ENCODE data around the gene GVQW3. TPM values are rescaled to one million over a fixed set of nuclear protein-coding genes. Genes with fewer than 3 reads are reported as not detected.
A peak's percentile ranks its signal among the peaks of the same experiment; 100 is the strongest.

Gene GVQW3
- polyA plus RNA-seq, 1 donor (not counting 4 experiments of a cell fraction or from before 2014, with no cell fraction given): 0.80 TPM

DNA sequence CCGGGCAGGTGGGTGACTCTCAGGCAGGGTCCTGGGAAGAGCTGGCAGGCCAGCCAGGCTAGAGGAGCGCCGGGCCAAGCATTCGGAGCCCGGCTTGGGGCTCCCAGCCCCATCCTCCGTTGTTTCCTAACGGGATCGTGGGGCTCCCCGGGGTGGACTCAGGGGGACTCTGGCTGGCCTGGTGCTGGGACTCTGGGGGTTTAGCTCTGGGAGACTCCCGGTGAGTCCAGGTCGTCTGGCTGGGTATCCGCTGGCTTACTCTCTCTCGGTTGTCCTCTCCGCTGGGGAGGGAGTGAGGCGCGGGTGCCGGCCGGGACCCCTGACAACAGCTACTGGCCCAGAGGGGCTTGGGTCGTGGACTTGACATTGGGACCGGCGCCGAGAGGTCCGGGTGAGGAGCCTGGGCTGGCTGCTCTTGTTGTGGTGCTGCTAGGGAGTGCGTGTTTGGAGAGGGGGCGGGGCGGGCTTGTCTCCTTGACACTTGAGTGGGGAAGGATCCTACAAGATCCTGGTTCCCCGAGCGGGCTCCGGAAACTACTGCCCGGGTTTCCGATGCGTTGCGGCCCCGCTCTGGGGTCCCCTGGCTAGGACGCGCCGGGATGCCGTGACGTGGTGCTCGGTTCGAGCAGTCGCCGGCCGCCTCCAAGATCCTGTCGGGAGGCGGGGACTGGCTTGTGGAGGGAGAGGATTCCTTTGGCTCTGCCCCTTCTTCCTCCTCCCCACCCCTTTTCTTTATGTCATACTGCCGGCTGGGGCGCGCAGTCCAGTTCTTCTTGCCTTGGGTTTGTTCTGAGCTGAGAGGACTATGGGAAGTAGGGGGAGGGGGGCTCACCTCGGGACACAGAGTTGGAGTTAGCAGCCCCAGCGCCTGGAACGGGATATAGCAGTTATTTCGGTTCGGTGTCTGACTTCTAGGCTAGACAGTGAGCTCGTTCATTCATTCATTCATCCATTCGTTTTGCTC is 64.3 kb downstream of the GVQW3 start:
- H3K4me2 ChIP-seq (ENCODE audit: control insufficient read depth, extremely low read depth, insufficient read depth, low read depth, low read length): peak overlapping the region; percentile 66
- TF ChIP-seq, protein P1, sequence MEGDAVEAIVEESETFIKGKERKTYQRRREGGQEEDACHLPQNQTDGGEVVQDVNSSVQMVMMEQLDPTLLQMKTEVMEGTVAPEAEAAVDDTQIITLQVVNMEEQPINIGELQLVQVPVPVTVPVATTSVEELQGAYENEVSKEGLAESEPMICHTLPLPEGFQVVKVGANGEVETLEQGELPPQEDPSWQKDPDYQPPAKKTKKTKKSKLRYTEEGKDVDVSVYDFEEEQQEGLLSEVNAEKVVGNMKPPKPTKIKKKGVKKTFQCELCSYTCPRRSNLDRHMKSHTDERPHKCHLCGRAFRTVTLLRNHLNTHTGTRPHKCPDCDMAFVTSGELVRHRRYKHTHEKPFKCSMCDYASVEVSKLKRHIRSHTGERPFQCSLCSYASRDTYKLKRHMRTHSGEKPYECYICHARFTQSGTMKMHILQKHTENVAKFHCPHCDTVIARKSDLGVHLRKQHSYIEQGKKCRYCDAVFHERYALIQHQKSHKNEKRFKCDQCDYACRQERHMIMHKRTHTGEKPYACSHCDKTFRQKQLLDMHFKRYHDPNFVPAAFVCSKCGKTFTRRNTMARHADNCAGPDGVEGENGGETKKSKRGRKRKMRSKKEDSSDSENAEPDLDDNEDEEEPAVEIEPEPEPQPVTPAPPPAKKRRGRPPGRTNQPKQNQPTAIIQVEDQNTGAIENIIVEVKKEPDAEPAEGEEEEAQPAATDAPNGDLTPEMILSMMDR (optimal IDR thresholded peaks at IDR 0.05 in 1 of 3, IDR thresholded peaks at IDR 0.05 in 1 of 3, conservative IDR thresholded peaks at IDR 0.05 in 1 of 3; ENCODE audit: extremely low read depth in 1 of 3, insufficient read depth in 2 of 3, low read length in 3 of 3): peak in 1 of 3 experiments; percentile 17
- no peak for TF ChIP-seq EZH2 (IDR thresholded peaks at IDR 0.05; ENCODE audit: low read length)
- peak overlapping the region; percentile 92 for H2AFZ ChIP-seq (ENCODE audit: control insufficient read depth, low read length)
- DNase-seq (ENCODE audit: low read depth, low spot score): peak; percentile 40
- H3K27ac ChIP-seq (ENCODE audit: control insufficient read depth, insufficient read depth, low read length): peak overlapping the region; percentile 94
- H3K9ac ChIP-seq (ENCODE audit: control insufficient read depth, extremely low read depth, insufficient read depth, low read length): peak overlapping the region; percentile 90
- dilution Hi-C loops (cut with MboI; ENCODE audit: extremely low pct_ligation_motif_present, low sequenced_read_pairs): no loop called here
- peaks cover 37% of the 10 kb centered on the region for H3K79me2 ChIP-seq (ENCODE audit: control insufficient read depth, insufficient read depth, low read length)
- no peaks in the 10 kb centered on the region for H3K9me1 ChIP-seq (ENCODE audit: control insufficient read depth, extremely low read depth, insufficient read depth, low read length)
- H3K27me3 ChIP-seq (ENCODE audit: control insufficient read depth, extremely low read depth, insufficient read depth, low read length): no peaks in the 10 kb centered on the region
- no peaks in the 10 kb centered on the region for H4K20me1 ChIP-seq (ENCODE audit: control insufficient read depth, extremely low read depth, insufficient read depth, low read length)
- FAIRE-seq: no peak
- H3K4me1 ChIP-seq (ENCODE audit: control insufficient read depth, extremely low read depth, insufficient read depth, low read length): peaks cover 13% of the 10 kb centered on the region
- no peaks in the 10 kb centered on the region for H3K9me3 ChIP-seq (ENCODE audit: control insufficient read depth, low read depth, low read length)
- peak overlapping the region; percentile 89 to 95 (median 91) for H3K4me3 ChIP-seq (ENCODE audit: control insufficient read depth in 2 of 3, extremely low read depth in 1 of 3, insufficient read depth in 2 of 3, low read depth in 1 of 3, low read length in 3 of 3)
- peaks cover 0 to 4% of the 10 kb centered on the region in 2 experiments for H3K36me3 ChIP-seq (ENCODE audit: control insufficient read depth in 2 of 2, extremely low read depth in 1 of 2, insufficient read depth in 2 of 2, low read length in 2 of 2)

DNA sequence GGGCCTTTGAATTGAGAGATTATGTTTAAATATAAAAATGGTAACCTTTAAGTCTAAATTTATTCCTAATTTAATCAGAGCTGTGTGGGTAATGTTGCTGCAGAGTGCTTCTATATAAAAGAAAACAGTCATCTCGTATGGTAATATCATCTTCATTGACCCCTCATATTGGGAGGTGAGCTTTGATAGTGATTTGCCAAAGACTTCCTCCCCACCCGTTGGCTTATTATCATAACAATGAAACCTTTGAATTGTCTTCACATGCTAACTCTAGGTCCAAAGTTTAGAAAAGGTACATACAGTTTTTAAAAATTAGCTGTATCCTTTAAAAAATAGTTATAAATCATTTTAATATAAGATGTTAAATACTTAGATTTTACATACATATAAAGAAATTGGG is 67.4 kb downstream of the GVQW3 start:
- H3K36me3 ChIP-seq (ENCODE audit: control insufficient read depth in 2 of 2, extremely low read depth in 1 of 2, insufficient read depth in 2 of 2, low read length in 2 of 2): no peaks in the 10 kb centered on the region
- no peak overlapping the region for H3K4me3 ChIP-seq (ENCODE audit: control insufficient read depth in 2 of 3, extremely low read depth in 1 of 3, insufficient read depth in 2 of 3, low read depth in 1 of 3, low read length in 3 of 3)
- dilution Hi-C loops (cut with MboI; ENCODE audit: extremely low pct_ligation_motif_present, low sequenced_read_pairs): no loop called here
- H3K9ac ChIP-seq (ENCODE audit: control insufficient read depth, extremely low read depth, insufficient read depth, low read length): no peak overlapping the region
- TF ChIP-seq, protein P1 (optimal IDR thresholded peaks at IDR 0.05 in 1 of 3, IDR thresholded peaks at IDR 0.05 in 1 of 3, conservative IDR thresholded peaks at IDR 0.05 in 1 of 3; ENCODE audit: extremely low read depth in 1 of 3, insufficient read depth in 2 of 3, low read length in 3 of 3): no peak
- no peak for TF ChIP-seq EZH2 (IDR thresholded peaks at IDR 0.05; ENCODE audit: low read length)
- no peaks in the 10 kb centered on the region for H3K9me1 ChIP-seq (ENCODE audit: control insufficient read depth, extremely low read depth, insufficient read depth, low read length)
- DNase-seq (ENCODE audit: low read depth, low spot score) (no peak), FAIRE-seq (no peak)
- H4K20me1 ChIP-seq (ENCODE audit: control insufficient read depth, extremely low read depth, insufficient read depth, low read length): no peaks in the 10 kb centered on the region
- H3K27me3 ChIP-seq (ENCODE audit: control insufficient read depth, extremely low read depth, insufficient read depth, low read length): no peaks in the 10 kb centered on the region
- H3K4me1 ChIP-seq (ENCODE audit: control insufficient read depth, extremely low read depth, insufficient read depth, low read length): peaks cover 7% of the 10 kb centered on the region
- no peak overlapping the region for H2AFZ ChIP-seq (ENCODE audit: control insufficient read depth, low read length)
- peaks cover 26% of the 10 kb centered on the region for H3K79me2 ChIP-seq (ENCODE audit: control insufficient read depth, insufficient read depth, low read length)
- H3K27ac ChIP-seq (ENCODE audit: control insufficient read depth, insufficient read depth, low read length): no peak overlapping the region
- H3K9me3 ChIP-seq (ENCODE audit: control insufficient read depth, low read depth, low read length): no peaks in the 10 kb centered on the region
- H3K4me2 ChIP-seq (ENCODE audit: control insufficient read depth, extremely low read depth, insufficient read depth, low read depth, low read length): no peak overlapping the region
